Amniotic epithelial cell (primary cell): ENCODE results near the gene RPS23.
"Not testable (repeated sequence)": the region's sequence is repeated elsewhere in the genome, so short reads cannot be mapped to it uniquely, and the experiment has no call there.

Source experiments
- DNase-seq: peaks from one replicate; pipeline ENCODE4 v3.0.0-alpha.2; 2010; ENCODE audit warnings: low read depth

Gene RPS23

DNA sequence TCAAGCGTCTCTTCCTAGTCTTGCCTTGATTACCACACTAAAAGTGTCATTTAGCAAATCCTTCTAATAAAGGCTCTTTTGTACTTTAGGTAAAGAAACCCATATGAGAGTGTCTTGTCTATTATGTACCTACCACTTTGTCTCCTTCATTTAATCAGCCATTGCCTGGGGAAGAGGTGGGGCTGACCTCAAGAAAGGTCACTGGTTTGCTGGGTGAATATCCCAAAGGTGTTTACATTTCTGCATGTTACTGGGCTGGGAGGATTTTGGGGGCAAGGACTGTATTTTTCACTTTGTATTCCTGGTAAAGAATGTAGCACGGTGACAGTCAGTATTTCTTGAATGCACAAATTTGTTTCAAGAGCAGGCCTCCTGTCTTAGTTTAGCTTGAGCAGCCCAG lies 11.9 kb upstream of the RPS23 start:
- no peak for DNase-seq

- DNase-seq = no peak
Observed at GRCh38 chr5:82287625-82288024, 9.5 kb upstream of the RPS23 start.

- no peak for DNase-seq
Observed at GRCh38 chr5:82285206-82285605, 7.1 kb upstream of the RPS23 start.

GRCh38 chr5:82283893-82284292 lies 5.7 kb upstream of the RPS23 start:
- DNase-seq = no peak

GRCh38 chr5:82278711-82279370 lies 687 bp upstream of the RPS23 start:
- DNase-seq = no peak

GRCh38 chr5:82277613-82277986 lies 554 bp downstream of the RPS23 start:
- no peak for DNase-seq

DNA sequence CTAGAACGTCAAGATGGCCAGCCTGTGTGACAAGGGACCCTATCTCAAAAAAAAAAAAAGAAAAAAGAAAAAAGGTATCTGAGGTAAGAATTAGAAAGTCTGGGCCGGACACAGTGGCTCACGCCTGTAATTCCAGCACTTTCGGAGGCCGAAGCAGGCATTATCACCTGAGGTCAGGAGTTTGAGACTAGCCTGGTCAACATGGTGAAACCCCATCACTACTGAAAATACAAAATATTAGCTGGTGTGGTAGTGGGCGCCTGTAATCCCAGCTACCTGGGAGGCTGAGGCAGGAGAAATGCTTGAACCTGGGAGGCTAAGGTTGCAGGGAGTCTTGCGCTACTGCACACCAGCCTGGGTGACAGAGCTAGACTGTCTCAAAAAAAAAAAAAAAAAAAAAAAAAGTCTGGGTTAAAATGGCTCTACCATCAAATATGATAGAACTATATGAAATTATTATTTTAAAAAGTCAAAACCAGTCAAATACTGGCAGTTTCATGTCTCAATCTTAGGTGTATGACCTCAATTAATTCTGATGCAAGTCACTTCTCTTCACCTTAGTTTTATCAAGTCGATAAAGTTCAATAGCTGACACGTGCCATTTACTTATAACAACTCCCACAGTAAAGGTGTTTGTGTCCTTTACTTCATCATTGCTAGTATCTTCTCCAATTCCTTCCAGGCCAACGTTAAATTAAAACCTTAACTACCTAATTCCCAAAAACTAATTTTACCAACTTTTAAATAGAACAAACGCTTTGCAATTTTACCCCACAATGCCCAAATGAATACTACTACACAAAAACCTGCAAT lies 1.1 kb downstream of the RPS23 start:
- no peak for DNase-seq

GRCh38 chr5:82275216-82275664 lies 2.9 kb downstream of the RPS23 start:
- DNase-seq = no peak

GRCh38 chr5:82274343-82275211 lies 3.6 kb downstream of the RPS23 start:
- no peak for DNase-seq

GRCh38 chr5:82273426-82273825 lies 4.7 kb downstream of the RPS23 start:
- DNase-seq = not testable (repeated sequence)

GRCh38 chr5:82272571-82273356 lies 5.4 kb downstream of the RPS23 start:
- not testable (repeated sequence) for DNase-seq

DNA sequence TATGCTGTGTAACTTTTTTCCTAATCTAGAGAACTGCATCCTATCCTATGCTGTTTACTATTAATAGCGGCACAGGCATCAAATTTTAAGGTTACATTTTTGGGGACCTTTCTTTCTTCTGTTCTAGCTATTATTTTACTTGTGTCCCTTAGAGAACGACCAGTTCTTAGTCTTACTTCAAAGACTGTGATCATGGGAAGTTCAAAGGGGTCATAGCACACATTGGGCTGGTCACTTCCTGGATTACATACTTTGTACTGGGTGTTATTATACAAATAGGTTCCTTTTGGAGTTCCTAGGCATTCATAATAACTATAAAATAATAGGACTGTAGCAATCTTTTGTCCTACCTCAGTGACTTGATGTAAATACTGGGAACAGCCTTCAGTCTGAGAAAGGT lies 8.8 kb downstream of the RPS23 start:
- DNase-seq = not testable (repeated sequence)

DNA sequence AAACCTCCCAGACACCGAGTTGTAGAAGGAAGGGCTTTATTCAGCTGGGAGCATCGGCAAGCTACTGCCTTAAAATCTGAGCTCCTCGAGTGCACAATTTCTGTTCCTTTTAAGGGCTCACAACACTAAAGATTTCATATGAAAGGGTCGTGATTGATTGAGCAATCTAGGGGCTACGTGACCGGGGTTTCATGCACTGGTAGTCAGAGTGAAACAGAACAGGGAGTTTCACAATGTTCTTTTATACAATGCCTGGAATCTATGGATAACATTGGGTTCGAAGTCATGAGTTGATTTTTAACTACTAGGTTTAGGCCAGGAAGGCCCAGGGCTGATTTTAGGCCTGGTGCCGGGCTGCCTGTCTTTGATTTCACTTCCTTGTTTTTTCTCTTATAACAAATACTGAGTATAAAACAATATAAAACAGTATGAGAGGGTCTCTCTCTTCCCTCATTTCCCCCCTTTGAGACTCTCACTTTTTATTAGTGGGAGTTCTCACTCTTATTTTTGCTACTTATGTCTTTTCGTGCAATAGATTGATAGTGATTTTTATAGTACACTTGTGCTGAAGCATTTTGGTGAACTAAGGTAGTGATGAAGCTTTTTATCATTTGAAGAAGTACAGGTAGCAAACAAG lies 10.7 kb downstream of the RPS23 start:
- DNase-seq = not testable (repeated sequence)

DNA sequence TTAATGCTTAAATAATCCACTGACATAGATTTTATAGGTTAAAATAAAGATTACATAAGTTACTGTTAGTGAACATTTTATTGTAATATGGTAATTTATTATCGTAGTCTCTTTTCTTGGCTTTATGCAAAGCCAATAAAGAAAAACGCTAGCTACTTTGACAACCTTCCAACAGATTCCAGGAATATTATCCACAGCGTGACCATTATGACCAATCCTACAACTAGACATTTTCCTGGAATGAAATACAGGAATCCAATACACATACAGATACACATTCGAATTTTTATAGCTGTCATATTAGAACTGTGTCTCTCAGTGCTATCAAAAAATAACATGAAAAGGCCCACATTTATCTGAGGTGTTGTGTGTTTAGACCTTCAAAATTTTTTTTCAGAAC lies 13.1 kb downstream of the RPS23 start:
- DNase-seq = no peak

GRCh38 chr5:82259172-82259800 lies 18.9 kb downstream of the RPS23 start:
- peak; percentile 45 for DNase-seq

DNA sequence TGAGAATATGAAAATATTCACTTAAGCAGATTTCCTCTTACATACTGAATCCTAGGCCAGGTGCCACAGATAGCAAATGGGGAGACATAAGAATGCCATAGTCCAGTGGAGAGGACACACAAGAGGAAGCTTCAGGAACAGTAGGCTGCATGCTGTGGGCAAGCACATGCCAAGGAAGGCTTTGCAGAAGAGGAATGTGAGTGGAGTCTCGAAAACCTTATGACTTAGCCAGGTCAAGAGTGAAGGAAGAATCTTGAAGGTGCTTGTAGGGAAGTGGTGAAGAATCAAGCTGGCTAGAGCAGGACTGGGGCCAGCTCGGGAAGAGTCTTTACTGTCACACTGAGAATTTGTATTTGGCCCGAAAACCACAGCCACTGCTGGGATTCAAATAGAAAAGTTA lies 20.4 kb downstream of the RPS23 start:
- peak; percentile 13 for DNase-seq

- DNase-seq = no peak
Observed at GRCh38 chr5:82257247-82257646, 20.9 kb downstream of the RPS23 start.

DNA sequence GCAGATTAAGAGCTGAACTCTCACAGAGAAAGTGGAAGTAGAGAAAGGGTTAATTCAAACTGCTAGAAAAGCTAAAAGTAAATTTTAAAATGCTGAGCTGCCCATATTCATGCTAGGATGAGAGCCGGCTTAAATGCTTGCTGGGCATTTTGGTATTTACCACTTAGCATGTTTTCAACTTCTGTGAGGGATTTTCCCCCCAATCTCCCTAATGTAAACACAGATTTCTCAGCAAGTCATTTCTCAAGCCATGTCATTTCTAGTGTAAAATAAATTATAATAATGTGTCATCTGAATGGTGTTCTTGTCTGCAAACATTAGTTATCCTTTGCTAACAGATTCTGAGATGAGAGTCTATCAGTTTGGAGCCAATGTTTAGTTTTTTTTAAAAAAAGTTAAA lies 22.3 kb downstream of the RPS23 start:
- DNase-seq = peak; percentile 32

- no peak for DNase-seq
Observed at GRCh38 chr5:82252744-82253143, 25.4 kb downstream of the RPS23 start.

DNA sequence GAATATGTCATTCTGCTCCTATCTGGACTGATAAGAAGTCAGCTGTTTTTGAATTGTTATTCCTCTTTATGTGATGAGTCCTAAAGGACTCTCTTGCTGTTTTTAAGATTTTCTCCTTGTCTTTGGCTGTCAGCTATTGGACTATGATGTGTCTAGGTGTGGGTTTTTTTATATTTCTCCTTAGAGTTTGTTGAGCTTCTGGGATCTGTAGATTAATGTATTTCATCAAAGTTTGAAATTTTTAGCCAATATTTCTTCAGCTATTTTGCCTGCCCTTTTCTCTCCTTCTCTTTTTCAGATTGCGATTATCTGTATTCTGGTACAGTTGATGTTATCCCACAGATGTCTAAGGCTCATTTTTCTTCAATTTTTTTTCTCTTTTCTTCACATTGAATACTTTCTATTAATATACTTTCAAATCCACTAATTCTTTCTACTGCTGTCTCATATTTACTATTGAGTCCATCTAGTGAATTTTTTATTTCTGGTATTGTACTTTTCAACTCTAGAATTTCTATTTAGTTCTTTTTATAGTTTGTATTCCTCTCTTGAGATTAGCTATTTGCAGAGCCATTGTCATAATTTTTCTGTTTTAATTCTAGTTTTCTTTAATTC lies 31.1 kb downstream of the RPS23 start:
- peak; percentile 7 for DNase-seq
